GM19452 (cell line): ENCODE measurements around the gene SPATA16.
"Not testable (repeated sequence)": the region's sequence is repeated elsewhere in the genome, so short reads cannot be mapped to it uniquely, and the experiment has no call there.

Experiments used
- ATAC-seq: cut with Tn5 transposase; IDR thresholded peaks from one replicate; pipeline ENCODE4 v1.9.1; 2021; ENCODE audit not compliant: unreplicated experiment

Gene SPATA16

GRCh38 chr3:172903642-172904320, 237.3 kb downstream of the SPATA16 start:
- ATAC-seq: no peak

- no peak for ATAC-seq
Measured at GRCh38 chr3:172892158-172892557, 248.9 kb downstream of the SPATA16 start.

- ATAC-seq: no peak
Measured at GRCh38 chr3:172885704-172886103, 255.3 kb downstream of the SPATA16 start.

GRCh38 chr3:172882563-172882962, 258.5 kb downstream of the SPATA16 start:
- no peak for ATAC-seq

- ATAC-seq: not testable (repeated sequence)
Measured at GRCh38 chr3:172879381-172879780, 261.7 kb downstream of the SPATA16 start.

GRCh38 chr3:172877011-172877410, 264.0 kb downstream of the SPATA16 start:
- ATAC-seq: no peak

GRCh38 chr3:172876297-172876696, 264.7 kb downstream of the SPATA16 start:
- ATAC-seq: no peak

- no peak for ATAC-seq
Measured at GRCh38 chr3:172875039-172875438, 266.0 kb downstream of the SPATA16 start.

- ATAC-seq: no peak
Measured at GRCh38 chr3:172869784-172870518, 271.1 kb downstream of the SPATA16 start.

- ATAC-seq: no peak
Measured at GRCh38 chr3:172869368-172869771, 271.7 kb downstream of the SPATA16 start.

- no peak for ATAC-seq
Measured at GRCh38 chr3:172868582-172869200, 272.3 kb downstream of the SPATA16 start.

GRCh38 chr3:172866726-172867350, 274.2 kb downstream of the SPATA16 start:
- ATAC-seq: not testable (repeated sequence)

GRCh38 chr3:172859041-172859440, 282.0 kb downstream of the SPATA16 start:
- no peak for ATAC-seq

- ATAC-seq: no peak
Measured at GRCh38 chr3:172856795-172857742, 284.0 kb downstream of the SPATA16 start.

- ATAC-seq: no peak
Measured at GRCh38 chr3:172855037-172855436, 286.0 kb downstream of the SPATA16 start.

GRCh38 chr3:172853921-172854666, 286.9 kb downstream of the SPATA16 start:
- ATAC-seq: no peak

GRCh38 chr3:172853005-172853404, 288.0 kb downstream of the SPATA16 start:
- ATAC-seq: no peak

- ATAC-seq: no peak
Measured at GRCh38 chr3:172848910-172849309, 292.1 kb downstream of the SPATA16 start.

- ATAC-seq: no peak
Measured at GRCh38 chr3:172847292-172847691, 293.7 kb downstream of the SPATA16 start.

GRCh38 chr3:172846706-172847105, 294.3 kb downstream of the SPATA16 start:
- no peak for ATAC-seq
